Activated CD4-positive, alpha-beta T cell treated with anti-CD3 and anti-CD28 coated beads for 24 hours (primary cell): ENCODE data around the gene ZNF600.
"Not testable (repeated sequence)": the region's sequence is repeated elsewhere in the genome, so short reads cannot be mapped to it uniquely, and the experiment has no call there.

Experiments used
- DNase-seq, 2 donors: peaks; one replicate each; pipeline ENCODE4 v3.0.0-alpha.2; 2020; ENCODE audit warnings: low read depth in 2 of 2

ZNF600 gene

DNA sequence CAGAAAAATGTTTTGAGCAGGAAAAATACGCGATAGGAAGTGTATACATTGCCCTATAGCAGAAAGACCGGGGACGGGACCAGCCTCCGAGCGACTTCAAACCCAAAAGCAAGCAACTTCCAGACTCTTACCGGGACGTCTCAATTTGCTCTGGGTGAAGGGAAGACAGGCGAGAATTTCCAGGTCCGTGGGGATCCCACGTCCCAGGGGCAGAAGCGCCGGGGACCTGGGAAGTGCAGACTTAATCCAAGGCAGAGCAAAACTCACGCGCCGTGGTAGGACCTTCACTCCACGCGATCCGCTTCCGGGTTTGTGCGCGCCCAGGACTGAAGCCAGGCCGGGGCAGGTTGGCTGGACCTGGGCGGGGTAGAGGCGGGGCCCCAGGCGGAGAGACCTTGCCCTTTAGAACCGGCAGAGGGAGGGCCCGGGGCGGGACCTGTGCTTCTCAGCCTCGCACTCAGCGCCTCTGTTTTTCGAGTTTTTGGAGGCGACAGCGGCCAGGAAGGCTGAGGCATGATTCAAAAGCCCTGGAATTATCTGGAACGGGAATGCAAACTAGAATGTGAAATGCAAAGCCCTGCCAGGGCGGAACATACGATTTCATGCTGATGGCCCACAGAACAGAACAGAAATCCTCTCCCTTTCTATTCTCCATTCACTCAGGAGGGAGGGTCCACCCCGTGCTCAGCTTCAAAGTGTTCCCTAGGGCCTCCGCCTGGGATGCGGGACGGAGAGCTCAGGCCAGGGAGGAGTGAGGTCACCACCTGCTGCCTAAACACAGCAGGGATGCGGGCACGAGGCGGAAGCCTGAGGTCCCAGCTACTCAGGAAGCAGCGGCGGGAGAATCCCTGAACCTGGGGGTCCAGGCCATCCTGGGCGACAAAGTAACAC, at the start of gene ZNF600:
Gene ZNF600, minus strand, starts transcription at position 328 of the 891 bp plus-strand sequence. CDS start 7,903 bp downstream, outside the sequence.
- peak; percentile 57 to 70 for DNase-seq

DNA sequence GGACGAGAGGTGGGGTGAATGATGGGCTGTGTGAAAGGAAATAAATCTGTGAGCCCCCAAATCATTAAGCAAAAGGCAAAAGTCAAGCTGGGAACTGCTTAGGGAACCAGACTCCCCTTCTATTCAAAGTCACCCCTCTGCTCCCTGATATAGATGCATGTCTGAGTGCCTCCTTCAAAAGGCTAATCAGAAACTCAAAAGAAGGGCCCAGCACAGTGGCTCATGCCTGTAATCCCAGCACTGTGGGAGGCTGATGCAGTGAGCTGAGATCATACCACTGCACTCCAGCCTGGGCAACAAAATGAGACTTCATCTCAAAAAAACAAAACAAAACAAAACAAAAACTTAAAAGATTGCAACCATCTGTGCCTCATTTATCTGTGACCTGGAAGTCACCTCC, 47.7 kb upstream of the ZNF600 start:
- not testable (repeated sequence) for DNase-seq

DNA sequence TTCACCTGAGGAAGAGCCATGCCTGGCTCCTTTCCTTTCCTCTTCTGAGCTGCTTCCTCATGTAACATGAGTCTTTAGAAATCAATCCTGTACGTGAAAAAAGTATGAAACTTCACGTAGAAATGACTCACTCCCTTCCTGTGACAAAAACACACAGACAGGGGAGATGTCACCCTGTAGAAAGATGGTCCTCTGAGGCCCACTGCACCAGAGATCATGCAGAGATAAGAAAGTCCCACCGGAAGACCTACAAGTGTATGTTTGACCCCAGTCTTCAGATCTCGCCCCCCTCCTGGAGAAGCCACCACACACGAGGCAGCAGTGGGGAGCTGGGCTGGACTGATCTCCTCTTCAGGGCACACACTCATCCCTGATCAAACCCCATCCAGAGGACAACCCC, 47.0 kb upstream of the ZNF600 start:
- not testable (repeated sequence) for DNase-seq

DNA sequence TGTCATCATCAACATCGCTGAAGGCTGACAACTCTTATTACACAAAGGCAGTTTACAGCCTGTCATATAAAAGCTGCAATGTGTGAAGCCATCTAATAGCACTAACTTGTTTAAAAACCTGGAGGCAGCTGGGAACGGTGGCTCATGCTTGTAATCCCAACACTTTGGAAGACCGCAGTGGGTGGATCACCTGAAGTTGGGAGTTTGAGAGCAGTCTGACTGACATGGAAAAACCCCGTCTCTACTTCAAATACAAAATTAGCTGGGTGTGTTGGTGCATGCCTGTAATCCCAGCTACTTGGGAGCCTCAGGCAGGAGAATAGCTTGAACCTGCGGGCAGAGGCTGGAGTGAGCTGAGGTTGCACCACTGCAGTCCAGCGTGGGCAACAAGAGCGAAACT, 43.3 kb upstream of the ZNF600 start:
- not testable (repeated sequence) for DNase-seq

DNA sequence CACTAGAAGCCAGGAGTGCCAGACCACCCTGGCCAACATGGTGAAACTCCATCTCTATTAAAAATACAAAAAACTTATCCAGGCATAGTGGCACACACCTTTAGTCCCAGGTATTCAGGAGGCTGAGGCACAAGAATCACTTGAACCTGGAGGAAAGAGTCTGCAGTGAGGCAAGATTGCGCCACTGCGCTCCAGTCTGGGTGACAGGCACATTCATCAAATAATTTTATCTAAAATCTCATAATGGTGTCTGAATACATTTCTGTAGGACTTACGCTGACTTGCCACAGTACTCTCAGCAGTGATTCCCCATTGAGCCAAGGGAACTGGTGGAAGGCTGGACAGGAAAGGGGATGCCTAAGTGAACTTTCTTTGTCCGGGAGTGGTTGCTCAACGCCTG, 39.2 kb upstream of the ZNF600 start:
- DNase-seq: no peak

DNA sequence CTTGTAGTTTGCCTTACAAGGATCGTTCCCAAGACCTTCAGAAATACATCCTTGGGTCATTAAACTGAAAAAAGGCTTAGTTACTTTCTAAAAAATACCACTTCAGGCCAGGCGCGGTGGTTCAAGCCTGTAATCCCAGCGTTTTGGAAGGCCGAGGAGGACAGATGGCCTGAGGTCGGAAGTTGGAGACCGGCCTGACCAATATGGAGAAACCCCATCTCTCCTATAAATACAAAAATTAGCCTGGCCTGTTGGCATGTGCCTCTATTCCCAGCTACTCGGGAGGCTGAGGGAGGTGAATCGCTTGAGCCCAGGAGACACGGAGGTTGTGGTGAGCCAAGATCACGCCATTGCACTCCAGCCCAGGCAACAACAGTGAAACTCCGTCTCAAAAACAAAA, 37.1 kb upstream of the ZNF600 start:
- no peak for DNase-seq

DNA sequence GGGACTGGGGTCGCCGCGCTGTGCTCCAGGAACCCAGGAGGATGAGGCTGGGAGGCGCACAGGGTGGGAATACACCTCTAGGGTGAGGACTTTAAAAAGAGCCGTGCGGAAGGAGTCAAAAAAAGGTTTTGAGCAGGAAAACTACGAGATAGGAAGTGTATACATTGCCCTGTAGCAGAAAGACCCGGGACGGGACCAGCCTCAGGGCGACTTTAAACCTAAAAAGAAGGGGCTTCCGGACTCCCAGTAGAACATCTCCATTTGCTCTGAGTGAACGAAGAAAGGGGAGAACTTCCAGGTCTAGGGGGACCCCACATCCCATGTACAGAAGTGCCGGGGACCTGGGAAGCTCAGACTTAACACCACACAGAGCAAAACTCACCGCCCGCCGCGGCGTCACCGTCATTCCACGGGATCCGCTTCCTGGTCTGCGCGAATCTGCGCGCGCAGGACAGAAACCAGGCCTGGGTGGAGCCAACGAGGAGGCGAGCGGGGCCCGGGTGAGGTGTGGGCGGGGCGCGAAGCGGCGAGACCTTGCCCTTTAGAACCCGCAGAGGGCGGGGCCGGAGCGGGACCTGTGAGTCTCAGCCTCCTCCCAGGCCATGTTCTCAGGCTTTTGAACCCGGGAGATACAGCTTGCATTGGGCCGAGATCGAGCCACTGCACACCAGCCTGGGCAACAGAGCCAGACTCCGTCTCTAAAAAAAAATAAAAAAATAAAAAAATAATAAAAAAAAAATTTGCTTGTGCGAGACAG, 34.8 kb upstream of the ZNF600 start, which contains the start of gene ZNF28:
Gene ZNF28, minus strand, starts transcription at position 430 of the 757 bp plus-strand sequence. CDS start 3,675 bp downstream, outside the sequence.
- peak; percentile 32 to 44 for DNase-seq

DNA sequence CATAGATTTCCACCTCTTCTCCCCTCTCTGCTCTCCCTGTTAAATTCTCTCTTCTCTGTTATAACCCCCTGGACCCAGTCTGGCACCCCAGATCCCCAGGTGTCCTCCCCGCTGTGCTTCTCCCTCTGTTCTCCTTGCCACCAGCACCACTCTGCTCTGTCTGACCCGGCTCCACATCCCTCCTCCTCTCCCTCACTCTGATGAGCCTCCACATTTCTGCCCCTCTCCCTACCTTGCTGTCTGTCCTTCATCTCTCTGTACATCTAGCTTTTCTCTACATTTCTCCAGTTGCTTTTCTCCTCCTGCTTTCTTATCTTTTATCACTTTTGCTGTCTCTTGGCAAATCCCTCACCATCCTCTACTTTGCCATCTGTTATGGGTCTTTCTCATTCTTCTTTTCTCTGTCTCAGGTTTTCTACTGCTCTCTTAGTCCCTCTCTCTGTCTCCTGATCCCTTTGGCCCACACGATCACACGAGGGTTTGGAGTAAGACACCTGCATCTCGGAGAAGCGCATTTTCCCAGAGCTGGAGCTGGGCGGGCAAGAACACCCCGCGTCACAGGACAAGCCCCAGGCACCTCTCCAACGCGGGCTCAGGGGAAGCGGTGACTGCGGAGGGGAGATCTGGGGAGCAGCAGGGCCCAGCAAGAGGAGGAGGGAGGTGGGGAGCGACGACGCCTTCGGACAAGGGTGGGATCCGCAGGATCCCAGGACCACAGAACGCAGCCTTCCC, 34.0 kb upstream of the ZNF600 start:
- DNase-seq: not testable (repeated sequence)

DNA sequence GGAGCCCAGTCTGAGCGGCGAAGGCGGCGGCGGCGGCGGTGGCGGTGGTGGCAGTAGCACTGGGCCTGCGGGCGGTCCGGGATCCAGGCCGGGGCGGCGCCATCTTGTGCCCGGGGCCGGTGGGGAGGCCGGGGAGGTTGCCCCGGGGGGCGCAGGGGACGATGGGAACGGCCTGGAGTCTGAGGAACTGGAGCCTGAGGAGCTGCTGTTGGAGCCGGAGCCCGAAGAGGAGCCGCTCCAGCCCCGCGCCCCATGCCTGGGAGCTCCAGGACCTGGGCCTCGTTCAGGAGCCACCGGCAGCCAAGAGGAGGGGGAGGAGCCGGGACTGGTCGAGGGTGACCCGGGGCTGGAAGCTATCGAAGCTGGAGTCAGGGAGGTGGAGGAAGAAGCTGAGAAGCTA, 23.2 kb upstream of the ZNF600 start:
- DNase-seq: no peak

DNA sequence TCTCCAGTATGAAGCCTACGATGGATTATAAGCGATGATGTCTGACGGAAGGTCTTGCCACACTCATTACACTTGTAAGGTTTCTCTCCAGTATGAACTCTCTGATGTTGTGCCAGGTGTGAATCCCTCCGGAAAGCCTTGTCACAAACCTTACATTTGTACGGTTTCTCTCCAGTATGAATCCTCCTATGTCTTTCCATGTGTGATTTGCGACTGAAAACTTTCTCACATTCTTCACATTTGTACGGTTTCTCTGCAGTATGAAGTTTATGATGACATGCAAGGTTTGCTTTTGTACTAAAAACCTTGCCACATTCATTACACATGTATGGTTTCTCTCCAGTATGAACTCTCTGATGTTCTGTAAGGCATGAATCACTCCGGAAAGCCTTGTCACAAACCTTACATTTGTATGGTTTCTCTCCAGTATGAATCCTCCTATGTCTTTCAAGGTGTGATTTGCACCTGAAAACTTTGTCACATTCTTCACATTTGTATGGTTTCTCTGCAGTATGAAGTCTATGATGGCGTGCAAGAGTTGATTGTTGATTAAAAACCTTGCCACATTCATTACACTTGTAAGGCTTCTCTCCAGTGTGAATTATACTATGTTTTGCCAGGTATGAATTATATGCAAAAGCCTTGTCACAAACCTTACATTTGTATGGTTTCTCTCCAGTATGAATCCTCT, 13.5 kb upstream of the ZNF600 start:
- not testable (repeated sequence) for DNase-seq

DNA sequence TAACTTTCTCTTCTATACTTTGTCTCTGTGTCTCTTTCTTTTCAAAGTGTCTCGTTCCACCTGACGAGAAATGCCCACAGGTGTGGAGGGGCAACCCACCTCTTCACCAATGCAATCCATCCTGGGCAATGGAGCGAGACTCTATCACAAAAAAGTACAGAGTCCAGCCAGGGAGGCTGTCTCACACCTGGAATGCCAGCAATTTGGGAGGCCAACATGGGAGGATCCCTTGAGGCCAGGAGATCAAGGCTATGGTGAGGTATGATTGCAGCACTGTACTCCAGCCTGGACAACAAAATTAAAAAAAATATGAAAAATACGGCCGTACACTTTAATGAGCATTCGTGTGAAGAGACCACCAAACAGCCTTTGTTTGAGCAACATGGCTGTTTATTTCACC, 2.8 kb upstream of the ZNF600 start:
- DNase-seq: no peak

DNA sequence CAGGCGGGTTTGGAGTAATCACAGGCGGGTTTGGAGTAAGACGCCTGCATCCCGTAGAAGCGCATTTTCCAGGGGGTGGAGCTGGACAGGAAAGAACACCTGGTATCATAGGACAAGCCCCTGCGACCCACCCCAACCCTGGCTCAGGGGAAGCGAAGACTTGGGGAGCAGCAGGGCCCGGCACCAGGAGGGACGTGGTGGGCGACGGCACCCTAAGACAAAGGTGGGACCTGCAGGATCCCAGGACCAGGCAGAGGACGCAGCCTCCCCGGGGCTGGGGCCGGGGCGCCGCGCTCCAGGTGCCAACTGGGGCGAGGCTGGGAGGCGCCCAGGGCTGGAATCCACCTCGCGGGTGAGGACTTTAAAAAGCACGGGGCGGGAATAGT, 520 bp downstream of the ZNF600 start:
- DNase-seq: no peak

DNA sequence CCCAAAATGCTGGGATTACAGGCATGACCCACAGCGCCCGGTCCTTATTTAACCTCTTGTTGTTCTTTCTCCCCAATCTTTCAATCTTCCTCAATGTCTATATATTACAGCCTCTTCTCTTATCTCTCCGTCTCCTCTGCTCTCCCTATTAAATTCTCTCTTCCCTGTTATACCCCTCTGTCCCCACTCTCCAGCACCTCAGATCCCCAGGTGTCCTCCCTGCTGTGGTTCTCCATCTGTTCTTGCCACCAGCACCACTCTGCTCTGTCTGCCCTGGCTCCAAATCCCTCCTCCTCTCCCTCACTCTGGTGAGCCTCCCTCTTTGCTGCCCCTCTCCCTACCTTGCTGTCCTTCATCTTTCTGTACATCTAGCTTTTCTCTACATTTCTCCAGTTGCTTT, 1.1 kb downstream of the ZNF600 start:
- DNase-seq: no peak

DNA sequence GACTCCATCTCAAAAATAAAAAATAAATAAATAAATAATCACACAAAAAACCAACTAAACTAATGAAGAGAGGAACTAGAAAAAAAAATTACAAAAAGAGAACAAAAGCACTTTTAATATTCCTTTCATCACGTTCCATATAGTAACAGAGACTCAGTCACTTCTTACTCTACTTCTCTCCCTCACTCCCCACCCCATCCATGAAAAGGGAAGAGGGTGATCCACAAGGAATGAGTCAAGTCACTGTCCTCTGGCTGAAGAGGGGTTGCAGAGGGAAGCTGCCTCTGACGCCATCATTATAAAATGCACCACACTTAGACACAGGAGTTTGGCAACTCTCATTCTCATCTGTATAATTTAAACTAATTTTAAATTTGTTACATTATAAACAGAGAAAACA, 3.7 kb downstream of the ZNF600 start:
- not testable (repeated sequence) for DNase-seq

DNA sequence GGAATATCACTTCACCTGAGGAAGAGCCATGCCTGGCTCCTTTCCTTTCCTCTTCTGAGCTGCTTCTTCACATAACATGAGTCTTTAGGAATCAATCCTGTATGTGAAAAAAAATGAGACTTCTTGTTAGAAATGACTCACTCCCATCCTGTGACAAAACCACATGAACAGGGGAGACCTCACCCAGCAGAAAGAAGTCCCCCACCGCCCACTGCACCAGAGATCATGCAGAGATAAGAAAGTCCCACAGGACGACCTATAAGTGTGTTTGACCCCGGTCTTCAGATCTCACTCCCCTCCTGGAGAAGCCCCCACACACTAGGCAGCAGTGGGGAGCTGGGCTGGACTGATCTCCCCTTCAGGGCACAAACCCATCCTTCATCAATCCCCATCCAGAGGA, 7.8 kb downstream of the ZNF600 start:
- DNase-seq: no peak

DNA sequence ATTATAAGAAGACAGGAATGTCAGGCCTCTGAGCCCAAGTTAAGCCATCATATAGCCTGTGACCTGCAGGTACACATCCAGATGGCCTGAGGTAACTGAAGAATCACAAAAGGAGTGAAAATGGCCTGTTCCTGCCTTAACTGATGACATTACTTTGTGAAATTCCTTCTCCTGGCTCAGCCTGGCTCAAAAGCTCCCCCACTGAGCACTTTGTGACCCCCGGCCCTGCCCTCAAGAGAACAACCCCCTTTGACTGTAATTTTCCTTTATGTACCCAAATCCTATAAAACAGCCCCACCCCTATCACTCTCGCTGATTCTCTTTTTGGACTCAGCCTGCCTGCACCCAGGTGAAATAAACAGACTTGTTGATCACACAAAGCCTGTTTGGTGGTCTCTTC, 30.1 kb downstream of the ZNF600 start:
- not testable (repeated sequence) for DNase-seq

DNA sequence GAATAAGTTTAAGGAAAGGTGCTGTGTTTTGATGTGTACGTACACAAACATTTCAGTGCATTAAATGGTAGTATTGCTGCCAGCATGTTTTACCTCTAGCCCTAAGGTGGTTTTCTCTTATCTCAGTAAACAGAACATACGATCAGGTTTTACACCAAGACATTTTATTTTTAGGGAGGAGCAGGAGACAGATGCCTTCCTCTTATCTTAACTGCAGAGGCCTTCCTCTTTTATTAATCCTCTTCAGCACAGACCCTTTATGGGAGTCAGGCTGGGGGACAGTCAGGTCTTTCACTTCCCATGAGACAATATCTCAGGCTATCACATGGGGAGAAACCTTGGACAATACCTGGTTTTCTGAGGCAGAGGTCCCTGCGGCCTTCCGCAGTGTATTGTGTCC, 36.8 kb downstream of the ZNF600 start:
- no peak for DNase-seq

DNA sequence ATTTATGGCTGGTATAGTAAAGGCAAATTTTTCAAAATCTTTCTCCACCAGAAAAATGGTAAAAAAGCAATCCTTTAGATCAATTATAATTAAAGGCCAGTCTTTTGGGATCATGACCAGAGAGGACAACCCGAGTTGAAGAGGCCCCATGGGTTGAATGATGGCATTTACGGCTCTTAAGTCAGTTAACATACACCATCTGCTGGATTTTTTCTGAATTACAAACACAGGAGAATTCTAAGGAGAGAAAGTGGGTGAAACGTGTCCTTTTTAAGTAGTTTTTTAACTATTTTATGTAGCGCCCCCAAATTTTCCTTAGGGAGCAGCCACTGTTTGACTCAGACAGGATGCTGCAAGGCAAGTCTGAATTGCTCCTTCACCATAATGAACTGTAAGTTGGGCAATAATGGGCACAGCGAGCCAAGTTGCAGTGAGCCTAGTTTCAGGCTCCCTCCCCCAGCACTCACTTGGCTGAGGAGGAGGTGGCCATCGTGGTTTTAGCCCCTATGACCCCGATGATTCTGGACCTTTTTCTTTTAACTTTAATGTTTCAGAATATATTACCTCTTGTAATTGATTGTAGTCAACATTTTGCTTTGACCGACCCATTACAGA, 38.1 kb downstream of the ZNF600 start:
- DNase-seq: no peak

DNA sequence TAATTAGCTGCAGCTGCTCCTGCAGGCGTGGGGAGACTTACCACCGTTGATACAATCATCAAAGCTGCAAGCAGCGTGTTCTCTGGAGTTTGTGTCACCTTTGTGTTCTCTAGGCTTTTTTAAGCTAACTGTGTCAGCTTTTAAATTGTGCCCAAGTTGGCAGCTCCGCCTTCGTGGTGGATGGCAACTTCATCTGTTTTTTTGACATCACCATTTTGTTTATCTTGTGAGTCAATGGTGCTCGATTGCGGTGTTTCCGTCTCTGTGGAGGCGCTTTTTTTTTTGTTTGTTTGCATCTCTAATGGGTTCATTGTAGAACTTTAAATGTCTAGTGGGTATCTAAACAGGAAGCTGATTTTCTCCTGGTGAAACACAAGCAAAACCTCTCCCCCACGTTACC, 40.7 kb downstream of the ZNF600 start:
- not testable (repeated sequence) for DNase-seq

DNA sequence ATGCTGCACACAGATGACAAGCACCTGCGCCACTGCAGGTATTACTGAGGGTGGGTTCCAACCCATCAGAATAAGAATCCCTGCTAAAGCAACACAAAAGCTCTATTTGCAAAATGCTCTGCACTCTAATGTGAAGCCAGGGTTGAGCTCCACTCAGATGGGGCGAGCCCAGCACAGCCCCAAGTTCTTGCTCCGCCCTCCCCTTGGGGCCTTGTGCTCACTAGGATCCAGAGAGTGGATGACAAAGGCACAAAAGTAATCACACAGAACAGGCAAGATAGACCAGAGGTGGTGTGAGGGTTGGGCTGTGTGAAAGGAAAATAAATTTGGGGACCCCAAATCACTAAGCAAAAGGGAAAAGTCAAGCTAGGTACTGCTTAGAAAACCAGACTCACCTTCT, 43.5 kb downstream of the ZNF600 start:
- DNase-seq: no peak

DNA sequence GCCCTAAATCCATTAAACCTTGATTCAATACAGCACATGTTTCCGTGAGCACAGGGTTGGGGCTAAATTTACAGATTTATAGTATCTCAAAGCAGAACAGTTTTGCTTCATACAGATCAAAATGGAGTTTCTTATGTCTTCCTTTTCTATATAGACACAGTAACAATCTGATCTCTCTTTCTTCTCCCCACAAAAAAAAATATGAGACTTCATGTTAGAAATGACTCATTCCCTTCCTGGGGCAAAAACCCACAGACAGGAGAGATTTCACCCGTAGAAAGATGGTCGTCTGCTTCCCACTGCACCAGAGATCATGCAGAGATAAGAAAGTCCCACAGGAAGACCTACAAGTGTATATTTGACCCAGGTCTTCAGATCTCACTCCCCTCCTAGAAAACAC, 44.1 kb downstream of the ZNF600 start:
- no peak for DNase-seq
